DND-41 (cell line): ENCODE results near the gene GLB1L3.
"Not testable (repeated sequence)": the region's sequence is repeated elsewhere in the genome, so short reads cannot be mapped to it uniquely, and the experiment has no call there.

Experiments used
- EZH2 ChIP-seq: IDR thresholded peaks from 3 replicates; pipeline ENCODE4 v1.6.1; 2012; ENCODE audit warnings: borderline replicate concordance, low read depth, mild to moderate bottlenecking, moderate library complexity, low read length, inconsistent platforms; ENCODE audit not compliant: severe bottlenecking
- TF ChIP-seq, protein P1 (sequence below): IDR thresholded peaks from 2 replicates; pipeline ENCODE4 v1.5.1; 2012; ENCODE audit warnings: borderline replicate concordance, low read length, moderate library complexity, mild to moderate bottlenecking; ENCODE audit not compliant: poor library complexity, severe bottlenecking; ENCODE audit errors: extremely low read depth

DNA sequence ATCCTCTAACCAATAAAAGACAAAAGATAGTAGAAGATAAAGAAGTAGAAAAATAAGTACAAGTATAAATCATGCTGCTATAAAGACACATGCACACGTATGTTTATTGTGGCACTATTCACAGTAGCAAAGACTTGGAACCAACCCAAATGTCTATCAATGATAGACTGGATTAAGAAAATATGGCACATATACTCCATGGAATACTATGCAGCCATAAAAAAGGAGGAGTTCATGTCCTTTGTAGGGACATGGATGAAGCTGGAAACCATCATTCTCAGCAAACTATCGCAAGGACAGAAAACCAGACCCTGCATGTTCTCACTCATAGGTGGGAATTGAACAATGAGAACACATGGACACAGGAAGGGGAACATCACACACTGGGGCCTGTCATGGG lies 45.2 kb downstream of the GLB1L3 start:
- not testable (repeated sequence) for TF ChIP-seq EZH2
- TF ChIP-seq, protein P1, sequence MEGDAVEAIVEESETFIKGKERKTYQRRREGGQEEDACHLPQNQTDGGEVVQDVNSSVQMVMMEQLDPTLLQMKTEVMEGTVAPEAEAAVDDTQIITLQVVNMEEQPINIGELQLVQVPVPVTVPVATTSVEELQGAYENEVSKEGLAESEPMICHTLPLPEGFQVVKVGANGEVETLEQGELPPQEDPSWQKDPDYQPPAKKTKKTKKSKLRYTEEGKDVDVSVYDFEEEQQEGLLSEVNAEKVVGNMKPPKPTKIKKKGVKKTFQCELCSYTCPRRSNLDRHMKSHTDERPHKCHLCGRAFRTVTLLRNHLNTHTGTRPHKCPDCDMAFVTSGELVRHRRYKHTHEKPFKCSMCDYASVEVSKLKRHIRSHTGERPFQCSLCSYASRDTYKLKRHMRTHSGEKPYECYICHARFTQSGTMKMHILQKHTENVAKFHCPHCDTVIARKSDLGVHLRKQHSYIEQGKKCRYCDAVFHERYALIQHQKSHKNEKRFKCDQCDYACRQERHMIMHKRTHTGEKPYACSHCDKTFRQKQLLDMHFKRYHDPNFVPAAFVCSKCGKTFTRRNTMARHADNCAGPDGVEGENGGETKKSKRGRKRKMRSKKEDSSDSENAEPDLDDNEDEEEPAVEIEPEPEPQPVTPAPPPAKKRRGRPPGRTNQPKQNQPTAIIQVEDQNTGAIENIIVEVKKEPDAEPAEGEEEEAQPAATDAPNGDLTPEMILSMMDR, result not testable (repeated sequence)
